Ecto neural progenitor cell (in vitro differentiated cells): Measurements from ENCODE around the gene NEURL2.
A peak's percentile ranks its signal among the peaks of the same experiment; 100 is the strongest.
"Not testable (repeated sequence)": the region's sequence is repeated elsewhere in the genome, so short reads cannot be mapped to it uniquely, and the experiment has no call there.

Experiments
- DNase-seq: peaks from one replicate; pipeline ENCODE4 v3.0.0-alpha.2; 2018; ENCODE audit warnings: low spot score

Gene NEURL2, protein sequence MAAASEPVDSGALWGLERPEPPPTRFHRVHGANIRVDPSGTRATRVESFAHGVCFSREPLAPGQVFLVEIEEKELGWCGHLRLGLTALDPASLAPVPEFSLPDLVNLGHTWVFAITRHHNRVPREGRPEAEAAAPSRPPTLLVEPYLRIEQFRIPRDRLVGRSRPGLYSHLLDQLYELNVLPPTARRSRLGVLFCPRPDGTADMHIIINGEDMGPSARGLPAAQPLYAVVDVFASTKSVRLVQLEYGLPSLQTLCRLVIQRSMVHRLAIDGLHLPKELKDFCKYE

GRCh38 chr20:45890985-45891983 lies at the start of gene NEURL2, which contains the start of gene CTSA:
NEURL2 (minus strand) TSS chr20:45891208; CDS start chr20:45890991, 217 bp downstream.
CTSA (plus strand) TSS chr20:45891335; CDS start chr20:45891569, 234 bp downstream.
- DNase-seq: peak; percentile 91

DNA sequence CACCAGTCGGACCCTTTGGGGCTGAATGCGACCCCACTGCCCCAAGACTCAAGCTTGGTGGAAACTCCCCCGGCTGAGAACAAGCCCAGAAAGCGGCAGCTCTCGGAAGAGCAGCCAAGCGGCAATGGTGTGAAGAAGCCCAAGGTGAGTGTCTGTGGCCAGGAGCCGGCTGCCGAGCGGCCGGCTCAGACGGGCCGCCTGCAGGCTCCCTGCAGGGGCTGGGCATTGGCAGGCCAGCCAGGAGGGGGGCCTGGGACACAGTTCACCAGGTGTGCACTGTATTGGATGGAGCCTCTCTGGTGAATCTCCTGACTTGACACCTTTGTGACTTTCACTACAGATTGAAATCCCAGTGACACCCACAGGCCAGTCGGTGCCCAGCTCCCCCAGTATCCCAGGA lies 49.5 kb upstream of the NEURL2 start:
- no peak for DNase-seq

GRCh38 chr20:45940053-45940452 lies 49.0 kb upstream of the NEURL2 start:
- no peak for DNase-seq

DNA sequence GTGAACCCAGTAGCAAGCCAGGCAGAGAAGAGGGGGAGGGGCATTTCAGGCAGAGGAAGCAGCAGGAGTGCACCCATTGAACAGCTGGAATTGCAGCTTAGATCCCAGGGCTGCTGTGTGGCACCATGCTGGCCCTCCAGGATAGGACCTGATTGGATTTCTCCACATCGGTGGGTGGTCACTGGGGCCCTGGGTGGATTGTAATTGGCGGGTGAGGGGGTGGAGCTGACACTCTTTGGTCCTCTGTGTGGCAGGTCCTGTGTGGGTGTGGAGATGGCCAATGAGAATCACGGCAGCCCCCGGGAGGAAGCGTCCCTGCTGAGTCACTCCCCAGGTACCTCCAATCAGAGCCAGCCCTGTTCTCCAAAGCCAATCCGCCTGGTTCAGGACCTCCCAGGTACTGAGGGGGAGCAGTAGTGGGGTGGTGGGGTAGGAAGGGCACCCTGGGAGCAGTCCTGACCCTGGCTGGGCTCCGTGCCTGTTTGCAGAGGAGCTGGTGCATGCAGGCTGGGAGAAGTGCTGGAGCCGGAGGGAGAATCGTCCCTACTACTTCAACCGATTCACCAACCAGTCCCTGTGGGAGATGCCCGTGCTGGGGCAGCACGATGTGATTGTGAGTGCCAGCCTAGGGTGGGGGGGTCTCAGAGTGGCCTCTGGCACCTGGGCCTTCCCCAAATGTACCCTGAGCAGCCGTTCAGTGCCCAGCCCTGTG lies 47.9 kb upstream of the NEURL2 start:
- peak; percentile 60 for DNase-seq

DNA sequence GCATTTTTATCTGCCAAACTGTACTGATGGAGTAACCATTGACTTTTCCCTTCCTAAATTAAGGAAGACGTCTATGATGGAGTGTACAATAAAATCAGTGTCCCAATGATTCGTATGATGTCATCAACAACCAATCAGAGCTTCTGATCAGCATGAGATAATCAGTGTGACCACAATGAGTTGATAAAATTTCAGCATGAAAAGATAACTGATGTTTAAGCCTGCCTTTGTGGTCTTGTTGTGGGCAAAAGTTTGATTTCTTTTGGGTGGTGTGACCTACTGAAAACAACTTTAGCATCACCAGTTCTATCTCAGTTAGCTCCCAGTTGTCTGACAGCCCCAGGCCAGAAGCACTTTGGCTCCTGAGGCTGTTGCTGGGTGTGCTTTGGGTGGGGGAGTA lies 46.8 kb upstream of the NEURL2 start:
- DNase-seq: no peak

- DNase-seq: no peak
These were observed 44.5 kb upstream of the NEURL2 start for GRCh38 chr20:45935416-45936046.

DNA sequence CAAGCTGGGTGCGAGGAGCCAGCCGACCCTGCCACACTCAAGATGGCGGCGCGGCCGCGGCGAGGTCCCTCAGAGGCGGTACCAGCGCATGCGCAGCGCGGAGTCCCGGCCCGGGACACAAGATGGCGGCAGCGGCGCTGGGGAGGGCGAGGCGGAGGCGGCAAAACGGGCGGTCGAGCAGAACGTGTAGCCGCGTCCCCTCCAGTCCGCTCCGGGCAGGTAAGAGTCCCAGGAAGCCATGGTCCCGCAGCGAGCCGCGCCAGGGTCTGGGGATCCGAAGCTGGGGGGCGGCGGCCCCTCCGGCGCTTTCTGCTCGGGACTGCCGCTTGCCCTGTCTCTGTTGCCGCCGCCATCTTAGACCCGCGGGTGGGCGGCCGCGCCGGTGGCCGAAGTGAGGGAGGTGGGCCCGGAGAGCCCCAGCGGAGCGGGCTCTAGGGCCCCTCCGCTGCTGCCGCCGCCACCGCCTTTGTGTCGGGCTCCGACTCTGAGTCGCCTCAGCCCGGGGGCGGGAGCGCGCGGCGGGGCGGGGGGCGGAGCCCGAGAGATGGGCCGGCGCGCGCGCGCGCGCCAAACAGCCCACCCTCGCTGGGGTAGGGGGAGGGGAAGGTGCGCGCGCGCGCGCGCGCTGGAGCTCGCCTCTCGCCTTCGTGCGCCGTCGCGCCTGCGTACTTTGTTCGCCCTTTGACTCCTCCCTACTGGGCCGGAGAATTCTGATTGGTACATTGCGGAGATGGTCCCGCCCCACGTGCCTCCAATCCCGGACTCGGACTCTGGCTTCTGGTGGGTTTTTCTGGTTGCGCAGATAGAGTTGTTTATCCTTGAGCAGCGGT lies 43.8 kb upstream of the NEURL2 start, which contains the start of gene PCIF1:
Gene PCIF1, plus strand, starts transcription at position 98 of the 830 bp plus-strand sequence. CDS start 4,317 bp downstream, outside the sequence.
- DNase-seq: peak; percentile 98

GRCh38 chr20:45934046-45934585 lies 43.1 kb upstream of the NEURL2 start:
- no peak for DNase-seq

GRCh38 chr20:45933266-45934045 lies 42.4 kb upstream of the NEURL2 start:
- peak; percentile 85 for DNase-seq

GRCh38 chr20:45931680-45932079 lies 40.7 kb upstream of the NEURL2 start:
- DNase-seq: not testable (repeated sequence)

- no peak for DNase-seq
These were observed 36.3 kb upstream of the NEURL2 start for GRCh38 chr20:45927071-45927878.

GRCh38 chr20:45926731-45927070 lies 35.7 kb upstream of the NEURL2 start:
- no peak for DNase-seq

DNA sequence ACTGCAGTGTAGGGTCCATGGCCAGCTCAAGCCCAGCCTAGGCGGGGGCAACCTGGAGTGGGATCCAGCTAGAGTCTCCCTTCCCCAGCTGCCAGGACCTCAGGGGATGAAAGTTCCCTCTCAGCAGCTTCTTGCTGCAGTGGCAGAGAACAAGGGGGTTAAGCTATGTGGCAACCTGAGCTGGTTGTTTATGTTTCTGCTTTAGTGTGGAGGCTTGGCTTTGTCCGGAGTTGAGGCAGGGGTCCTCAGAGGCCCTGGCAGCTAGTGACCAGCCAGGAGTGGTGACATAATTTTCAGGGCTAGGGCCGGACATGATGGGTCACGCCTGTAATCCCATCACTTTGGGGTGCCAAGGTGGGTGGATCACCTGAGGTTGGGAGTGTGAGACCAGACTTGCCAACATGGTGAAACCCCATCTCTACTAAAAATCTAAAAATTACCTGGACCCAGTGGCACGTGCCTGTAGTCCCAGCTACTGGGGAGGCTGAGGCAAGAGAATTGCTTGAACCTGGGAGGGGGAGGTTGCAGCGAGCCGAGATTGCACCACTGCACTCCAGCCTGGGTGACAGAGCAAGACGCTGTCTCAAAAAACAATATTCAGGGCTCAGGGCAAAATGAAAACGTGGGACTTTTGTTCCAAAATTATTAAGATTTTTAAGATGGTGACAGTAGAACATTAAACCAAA lies 35.0 kb upstream of the NEURL2 start:
- no peak for DNase-seq

DNA sequence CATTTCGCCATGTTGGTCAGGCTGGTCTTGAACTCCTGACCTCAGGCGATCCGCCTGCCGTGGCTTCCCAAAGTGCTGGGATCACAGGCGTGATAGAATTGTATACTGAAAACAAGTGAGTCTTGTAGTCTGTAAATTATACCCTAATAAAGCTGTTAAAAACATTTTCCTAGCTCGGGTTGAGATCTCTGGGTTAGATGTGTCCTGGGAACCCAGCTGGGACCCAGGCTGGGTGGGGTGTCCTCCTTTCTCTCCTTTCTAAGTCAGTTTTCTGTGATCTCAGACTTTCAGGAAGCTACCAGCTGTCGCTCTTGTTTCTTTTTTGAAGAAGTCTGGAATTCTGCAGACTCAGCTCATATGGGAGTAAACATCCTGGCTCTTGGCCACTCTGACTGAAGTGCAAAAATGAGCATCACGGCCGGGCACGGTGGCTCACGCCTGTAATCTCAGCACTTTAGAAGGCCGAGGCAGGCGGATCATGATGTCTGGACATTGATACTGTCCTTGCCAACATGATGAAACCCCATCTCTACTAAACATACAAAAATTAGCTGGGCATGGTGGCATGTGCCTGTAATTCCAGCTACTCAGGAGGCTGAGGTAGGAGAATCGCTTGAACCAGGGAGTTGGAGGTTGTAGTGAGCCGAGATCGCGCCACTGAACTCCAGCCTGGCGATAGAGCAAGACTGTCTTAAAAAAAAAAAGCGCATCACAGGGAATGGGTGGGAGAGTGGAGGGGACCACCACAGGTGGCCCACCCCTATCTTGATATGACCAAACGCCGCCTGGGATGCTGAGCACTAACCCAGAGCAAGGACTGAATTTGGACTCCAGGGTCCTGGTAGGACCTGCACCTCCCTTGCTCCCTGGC lies 33.6 kb upstream of the NEURL2 start:
- no peak for DNase-seq

DNA sequence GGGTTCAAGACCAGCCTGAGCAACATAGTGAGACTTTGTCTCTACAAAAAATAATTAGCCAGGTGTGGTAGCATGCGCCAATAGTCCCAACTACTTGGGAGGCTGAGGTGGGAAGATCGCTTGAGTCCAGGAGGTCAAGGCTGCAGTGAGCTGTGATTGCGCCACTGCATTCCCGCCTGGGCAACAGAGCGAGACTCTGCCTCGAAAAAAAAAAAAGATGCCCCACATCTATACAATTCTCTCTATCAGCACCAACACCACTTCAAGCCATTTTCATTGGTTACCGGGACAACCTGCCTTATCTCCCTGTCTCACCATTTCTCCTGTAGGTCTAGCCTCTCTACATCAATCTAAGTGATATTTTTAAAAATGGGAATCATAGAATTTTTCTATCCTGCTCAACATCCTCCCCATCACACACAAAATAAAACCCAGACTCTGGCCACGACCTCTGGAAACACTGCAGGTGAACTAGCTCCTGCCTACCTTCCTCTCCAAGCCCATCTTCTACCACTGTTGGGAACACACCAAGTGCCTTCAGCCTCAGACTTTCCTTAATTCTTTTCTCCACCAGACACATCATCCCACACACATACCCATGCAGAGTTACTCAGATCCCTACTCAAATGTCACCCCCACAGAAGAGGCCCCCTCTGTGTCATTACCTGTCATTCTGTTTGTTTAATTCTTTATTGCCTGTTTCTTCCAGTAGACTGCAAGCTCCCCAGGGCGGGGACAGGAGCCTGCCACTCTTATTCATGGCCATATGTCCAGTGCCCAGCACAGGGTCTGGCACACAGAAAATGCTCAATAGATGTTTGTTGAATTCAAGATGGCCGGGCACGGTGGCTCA lies 30.6 kb upstream of the NEURL2 start:
- DNase-seq: no peak
